H9 (cell line): ENCODE results near the gene C20orf173. TPM values are rescaled to one million over a fixed set of nuclear protein-coding genes. Genes with fewer than 3 reads are reported as not detected.

Source experiments
- DNase-seq: peaks from one replicate; pipeline ENCODE4 v3.0.0-alpha.2; 2017
- H2AFZ ChIP-seq: one replicate; pipeline ENCODE4 v1.6.1; 2013; ENCODE audit warnings: mild to moderate bottlenecking, low read length, control low read depth, moderate library complexity
- H2AK5ac ChIP-seq: 2 replicates; pipeline ENCODE4 v1.6.1; 2013; ENCODE audit warnings: low read length, control low read depth, mixed read lengths; ENCODE audit not compliant: insufficient read length
- H2BK120ac ChIP-seq: one replicate; pipeline ENCODE4 v1.6.1; 2013; ENCODE audit warnings: low read depth, mild to moderate bottlenecking, low read length, control low read depth, inconsistent platforms; ENCODE audit not compliant: poor library complexity, severe bottlenecking
- H2BK12ac ChIP-seq: 2 replicates; pipeline ENCODE4 v1.6.1; 2013; ENCODE audit warnings: low read length, control low read depth, mixed read lengths, low read depth; ENCODE audit not compliant: insufficient read length
- H2BK15ac ChIP-seq: 2 replicates; pipeline ENCODE4 v1.6.1; 2013; ENCODE audit warnings: low read depth, low read length, control low read depth
- H2BK20ac ChIP-seq: one replicate; pipeline ENCODE4 v1.6.1; 2013; ENCODE audit warnings: low read depth, mild to moderate bottlenecking, low read length, control low read depth, inconsistent platforms; ENCODE audit not compliant: poor library complexity, severe bottlenecking
- H2BK5ac ChIP-seq: 2 replicates; pipeline ENCODE4 v1.6.1; 2013; ENCODE audit warnings: low read length, control low read depth, mixed read lengths; ENCODE audit not compliant: insufficient read length
- H3K14ac ChIP-seq: 2 replicates; pipeline ENCODE4 v1.6.1; 2013; ENCODE audit warnings: low read length, control low read depth; ENCODE audit not compliant: insufficient read depth
- H3K18ac ChIP-seq: 2 replicates; pipeline ENCODE4 v1.6.1; 2013; ENCODE audit warnings: low read depth, mild to moderate bottlenecking, mixed read lengths, low read length, control low read depth; ENCODE audit not compliant: insufficient read length
- H3K23ac ChIP-seq: 2 replicates; pipeline ENCODE4 v1.6.1; 2013; ENCODE audit warnings: low read length, control low read depth, mixed read lengths, low read depth; ENCODE audit not compliant: insufficient read length
- H3K23me2 ChIP-seq: 2 replicates; pipeline ENCODE4 v1.6.1; 2013; ENCODE audit warnings: low read depth, mild to moderate bottlenecking, mixed read lengths, low read length, control low read depth; ENCODE audit not compliant: insufficient read length, poor library complexity, severe bottlenecking
- H3K27ac ChIP-seq: 2 replicates; pipeline ENCODE4 v1.5.1; 2013; ENCODE audit warnings: low read length, control low read depth, mixed read lengths, low read depth; ENCODE audit not compliant: insufficient read length
- H3K27me3 ChIP-seq: 2 replicates; pipeline ENCODE4 v1.6.1; 2013; ENCODE audit warnings: low read length, control low read depth, inconsistent platforms; ENCODE audit not compliant: insufficient read depth
- H3K4ac ChIP-seq: 2 replicates; pipeline ENCODE4 v1.6.1; 2013; ENCODE audit warnings: low read depth, mild to moderate bottlenecking, control low read depth, inconsistent platforms, low read length, moderate library complexity
- H3K4me1 ChIP-seq: 2 replicates; pipeline ENCODE4 v1.6.1; 2013; ENCODE audit warnings: low read length, control low read depth, inconsistent platforms; ENCODE audit not compliant: insufficient read depth
- H3K4me2 ChIP-seq: 2 replicates; pipeline ENCODE4 v1.6.1; 2013; ENCODE audit warnings: low read length, control low read depth, mixed read lengths; ENCODE audit not compliant: insufficient read length, insufficient read depth
- H3K56ac ChIP-seq: 2 replicates; pipeline ENCODE4 v1.6.1; 2013; ENCODE audit warnings: low read depth, mild to moderate bottlenecking, mixed read lengths, low read length, control low read depth; ENCODE audit not compliant: insufficient read length
- H3K79me1 ChIP-seq: 2 replicates; pipeline ENCODE4 v1.6.1; 2013; ENCODE audit warnings: low read depth, mild to moderate bottlenecking, moderate library complexity, low read length, control low read depth, inconsistent platforms; ENCODE audit not compliant: insufficient read depth, poor library complexity, severe bottlenecking
- H3K79me2 ChIP-seq: 2 replicates; pipeline ENCODE4 v1.6.1; 2013; ENCODE audit warnings: low read length, control low read depth, inconsistent platforms; ENCODE audit not compliant: insufficient read depth
- H3K9ac ChIP-seq: 2 replicates; pipeline ENCODE4 v1.6.1; 2013; ENCODE audit warnings: low read length, control low read depth, mixed read lengths; ENCODE audit not compliant: insufficient read length; ENCODE audit errors: extremely low read depth
- H3K9me3 ChIP-seq: one replicate; pipeline ENCODE4 v1.6.1; 2013; ENCODE audit warnings: low read depth, low read length, inconsistent platforms; ENCODE audit not compliant: control insufficient read depth
- H3T11ph ChIP-seq: one replicate; pipeline ENCODE4 v1.6.1; 2013; ENCODE audit warnings: mild to moderate bottlenecking, low read length, control low read depth, inconsistent platforms
- H4K20me1 ChIP-seq: one replicate; pipeline ENCODE4 v1.6.1; 2013; ENCODE audit not compliant: control insufficient read depth, insufficient read length, insufficient read depth
- H4K5ac ChIP-seq: 2 replicates; pipeline ENCODE4 v1.6.1; 2013; ENCODE audit warnings: low read depth, mild to moderate bottlenecking, mixed read lengths, low read length, control low read depth; ENCODE audit not compliant: insufficient read length
- H4K8ac ChIP-seq: replicated peaks from 2 replicates; pipeline ENCODE4 v1.6.1; 2013; ENCODE audit warnings: low read length, control low read depth, mixed read lengths, low read depth; ENCODE audit not compliant: insufficient read length
- H4K91ac ChIP-seq: 2 replicates; pipeline ENCODE4 v1.6.1; 2013; ENCODE audit warnings: low read depth, mild to moderate bottlenecking, moderate library complexity, mixed read lengths, low read length, control low read depth; ENCODE audit not compliant: insufficient read length
- H3K27ac Mint-ChIP-seq, 3 experiments: 2 replicates in 2 of 3; 3 replicates in 1 of 3; pipeline ENCODE4 v1.8.0; 2020 to 2021; ENCODE audit warnings: mixed read lengths in 3 of 3, mild to moderate bottlenecking in 1 of 3, moderate library complexity in 1 of 3
- H3K27me3 Mint-ChIP-seq: 2 replicates; pipeline ENCODE4 v1.8.0; 2021; ENCODE audit warnings: low read depth, mild to moderate bottlenecking, moderate library complexity, mixed read lengths
- H3K36me3 Mint-ChIP-seq, 3 experiments: 2 replicates in 2 of 3; 3 replicates in 1 of 3; pipeline ENCODE4 v1.8.0; 2020 to 2021; ENCODE audit warnings: low read depth in 3 of 3, mixed read lengths in 3 of 3; ENCODE audit not compliant: insufficient read depth in 1 of 3
- H3K4me1 Mint-ChIP-seq, 2 experiments: 2 replicates each; pipeline ENCODE4 v1.8.0; 2020; ENCODE audit warnings: mixed read lengths in 2 of 2
- H3K4me3 Mint-ChIP-seq, 2 experiments: 2 replicates in 1 of 2; 3 replicates in 1 of 2; pipeline ENCODE4 v1.8.0; 2020 to 2021; ENCODE audit warnings: mild to moderate bottlenecking in 2 of 2, mixed read lengths in 2 of 2, moderate library complexity in 1 of 2
- H3K9me3 Mint-ChIP-seq, 2 experiments: 2 replicates in 1 of 2; 3 replicates in 1 of 2; pipeline ENCODE4 v1.8.0; 2020; ENCODE audit warnings: mild to moderate bottlenecking in 2 of 2, mixed read lengths in 2 of 2, moderate library complexity in 1 of 2
- whole genome bisulfite sequencing: extraction: QIAGEN DNeasy Blood & Tissue Kit; methylation state at CpG from one replicate; pipeline ENCODE4 v1.1.7; 2013; ENCODE audit warnings: missing lambda C conversion rate, low lambda C conversion rate, mixed read lengths; ENCODE audit not compliant: insufficient read length; ENCODE audit errors: extremely low coverage; 5-methylcytosine and 5-hydroxymethylcytosine counted together
- total RNA-seq: library from RNA; stranded (reverse); gene quantifications from 2 replicates; pipeline ENCODE4 v1.2.1, GENCODE V29; 2021
- TF ChIP-seq, protein P1 (sequence below): fragments of 200-600 bp; sonication (generic); conservative IDR thresholded peaks from 3 replicates; pipeline ENCODE4 v1.8.0; 2021; ENCODE audit warnings: antibody characterized with exemption, mild to moderate bottlenecking

C20orf173 gene
- total RNA-seq, 1 experiment from 2014 or later, result not detected

GRCh38 chr20:35556871-35557270 lies 27.4 kb upstream of the C20orf173 start:
- Histone ChIP-seq H3K4me1 (no peaks in the 10 kb centered on the region), H2BK20ac (no peak overlapping the region), H3K4me2 (no peak overlapping the region), H3K27ac (no peak overlapping the region), H3K18ac (no peak overlapping the region), H2BK5ac (no peak overlapping the region), H2BK120ac (no peak overlapping the region), H4K91ac (no peak overlapping the region), H3K14ac (no peak overlapping the region), H3K56ac (no peak overlapping the region), H4K8ac (no peak overlapping the region), H3K79me2 (no peaks in the 10 kb centered on the region), H3T11ph (no peak overlapping the region), H4K20me1 (no peaks in the 10 kb centered on the region), H2BK12ac (no peak overlapping the region), H3K4ac (no peak overlapping the region), H2AK5ac (no peak overlapping the region), H3K27me3 (no peaks in the 10 kb centered on the region), H3K23ac (no peak overlapping the region), H3K23me2 (no peaks in the 10 kb centered on the region), H2BK15ac (no peak overlapping the region), H3K9ac (no peak overlapping the region), H3K9me3 (no peaks in the 10 kb centered on the region), H3K79me1 (no peaks in the 10 kb centered on the region), H4K5ac (no peak overlapping the region), H2AFZ (no peak overlapping the region)
- no peaks in the 10 kb centered on the region for H3K9me3 Mint-ChIP-seq
- TF ChIP-seq, protein P1, sequence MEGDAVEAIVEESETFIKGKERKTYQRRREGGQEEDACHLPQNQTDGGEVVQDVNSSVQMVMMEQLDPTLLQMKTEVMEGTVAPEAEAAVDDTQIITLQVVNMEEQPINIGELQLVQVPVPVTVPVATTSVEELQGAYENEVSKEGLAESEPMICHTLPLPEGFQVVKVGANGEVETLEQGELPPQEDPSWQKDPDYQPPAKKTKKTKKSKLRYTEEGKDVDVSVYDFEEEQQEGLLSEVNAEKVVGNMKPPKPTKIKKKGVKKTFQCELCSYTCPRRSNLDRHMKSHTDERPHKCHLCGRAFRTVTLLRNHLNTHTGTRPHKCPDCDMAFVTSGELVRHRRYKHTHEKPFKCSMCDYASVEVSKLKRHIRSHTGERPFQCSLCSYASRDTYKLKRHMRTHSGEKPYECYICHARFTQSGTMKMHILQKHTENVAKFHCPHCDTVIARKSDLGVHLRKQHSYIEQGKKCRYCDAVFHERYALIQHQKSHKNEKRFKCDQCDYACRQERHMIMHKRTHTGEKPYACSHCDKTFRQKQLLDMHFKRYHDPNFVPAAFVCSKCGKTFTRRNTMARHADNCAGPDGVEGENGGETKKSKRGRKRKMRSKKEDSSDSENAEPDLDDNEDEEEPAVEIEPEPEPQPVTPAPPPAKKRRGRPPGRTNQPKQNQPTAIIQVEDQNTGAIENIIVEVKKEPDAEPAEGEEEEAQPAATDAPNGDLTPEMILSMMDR, result no peak
- peaks cover 5 to 12% of the 10 kb centered on the region in 2 experiments for H3K4me1 Mint-ChIP-seq
- H3K36me3 Mint-ChIP-seq, result peaks cover 18 to 41% (median 31%) of the 10 kb centered on the region in 3 experiments
- no CpG with 5 or more reads among the region's 8 CpGs for WGBS
- no peak overlapping the region for H3K4me3 Mint-ChIP-seq
- H3K27me3 Mint-ChIP-seq, result no peaks in the 10 kb centered on the region
- DNase-seq, result no peak
- no peak overlapping the region for H3K27ac Mint-ChIP-seq
